Sigmoid colon (tissue), 7 donors: ENCODE measurements around the gene CCL11. TPM values are rescaled to one million over a fixed set of nuclear protein-coding genes. Genes with fewer than 3 reads are reported as not detected.

Source experiments
- DNase-seq: peaks from one replicate; pipeline ENCODE4 v3.0.0-alpha.2; 2019
- H3K27ac ChIP-seq, 4 donors: fragments of 200-600 bp; sonication (generic); one replicate each; pipeline ENCODE4 v1.5.1; 2016 to 2019; ENCODE audit warnings: mild to moderate bottlenecking in 1 of 4
- H3K27me3 ChIP-seq, 3 donors: fragments of 200-600 bp; sonication (generic); one replicate each; pipeline ENCODE4 v1.5.1; 2019; ENCODE audit warnings: mild to moderate bottlenecking in 1 of 3
- H3K36me3 ChIP-seq, 4 donors: fragments of 200-600 bp; sonication (generic); one replicate each; pipeline ENCODE4 v1.5.1; 2016 to 2019
- H3K4me1 ChIP-seq, 4 donors: fragments of 200-600 bp; sonication (generic); one replicate each; pipeline ENCODE4 v1.5.1; 2017 to 2019
- H3K4me3 ChIP-seq, 4 donors: fragments of 200-600 bp; sonication (generic); one replicate each; pipeline ENCODE4 v1.5.1; 2017 to 2019; ENCODE audit warnings: mild to moderate bottlenecking in 2 of 4, moderate library complexity in 1 of 4
- H3K9me3 ChIP-seq, 4 donors: fragments of 200-600 bp in 3 of 4; sonication (generic) in 3 of 4; one replicate each; pipeline versions ENCODE4 v1.5.1 to v1.6.1; 2013 to 2019
- EP300 ChIP-seq, 4 donors: sonication (generic); formaldehyde crosslinking; IDR thresholded peaks; one replicate each; pipeline ENCODE4 v1.6.1; 2017; ENCODE audit warnings: antibody characterized with exemption in 4 of 4
- POLR2A ChIP-seq, 2 donors: fragments of 450-650 bp; IDR thresholded peaks; one replicate each; pipeline ENCODE4 v1.6.1; 2016; ENCODE audit warnings: antibody characterized with exemption in 2 of 2, mild to moderate bottlenecking in 2 of 2, moderate library complexity in 2 of 2
- POLR2AphosphoS5 ChIP-seq, 4 donors: sonication (generic); formaldehyde crosslinking; IDR thresholded peaks; one replicate each; pipeline ENCODE4 v1.6.1; 2017; ENCODE audit warnings: antibody characterized with exemption in 4 of 4
- WGBS, 2 donors: extraction: QIAGEN DNeasy Blood & Tissue Kit; methylation state at CpG; one replicate each; pipeline ENCODE4 v1.1.7; 2013; 5-methylcytosine and 5-hydroxymethylcytosine counted together
- intact Hi-C: fragments of 100-400 bp; cut with DNase I; formaldehyde crosslinking; loops from one replicate; pipeline ENCODE4 v1.15.1; 2023
- polyA plus RNA-seq, 3 donors: library from polyadenylated mRNA; stranded (reverse); fragments of 200-250 nt; gene quantifications; one replicate each; pipeline ENCODE4 v1.2.3, GENCODE V29; 2013
- total RNA-seq, 4 donors: library from RNA; depleted of rRNA; stranded (reverse); fragments of >200 nt; gene quantifications; one replicate each; pipeline ENCODE4 v1.1.0, GENCODE V29; 2016
- TF ChIP-seq, protein P1 (sequence below), 4 experiments: fragments of 450-650 bp in 3 of 4; fragments of 200-600 bp in 1 of 4; IDR thresholded peaks; one replicate each; pipeline ENCODE4 v1.5.1; 2016 to 2019; ENCODE audit warnings: antibody characterized with exemption in 4 of 4, mild to moderate bottlenecking in 3 of 4, moderate library complexity in 2 of 4
- donor health status: healthy with polysubstance abuse.
- donor health status: Bipolar disorder and iron deficiency.
- donor health status: healthy.

Gene CCL11
- total and polyA plus RNA-seq, 7 donors = 3.0 to 62.6 (median 24.6) TPM

DNA sequence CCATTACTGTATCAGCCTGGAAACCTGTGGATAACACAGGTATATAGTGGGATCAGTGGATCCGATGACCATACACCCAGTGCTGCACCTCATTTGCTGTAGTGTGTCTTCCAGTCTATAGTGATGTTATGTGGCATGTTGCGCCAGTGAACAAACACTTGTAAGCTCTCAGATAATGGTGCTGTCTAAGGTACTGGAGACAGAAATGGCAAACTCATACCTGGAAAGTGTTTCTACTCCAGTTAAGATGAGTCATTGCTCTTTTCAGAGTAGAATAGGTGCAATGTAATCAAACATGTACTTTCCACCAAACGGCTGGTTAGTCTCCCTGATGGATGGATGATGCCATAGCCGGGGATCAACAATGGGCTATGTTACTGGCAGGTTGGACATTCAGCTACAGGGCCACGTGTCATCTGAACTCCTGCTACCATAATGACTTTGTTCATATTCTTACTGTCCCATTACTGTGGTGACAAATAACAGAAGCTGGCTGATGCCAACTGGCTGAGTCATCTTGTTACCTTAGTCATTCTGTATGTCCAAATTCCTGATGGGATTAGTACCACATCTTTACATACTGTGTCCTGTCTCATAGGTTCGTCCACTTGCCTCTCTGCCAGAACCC lies 6.3 kb downstream of the CCL11 start:
- WGBS, 2 donors = 86 to 91% methylated on average over 6 of the region's 6 CpGs
- no peak for DNase-seq

DNA sequence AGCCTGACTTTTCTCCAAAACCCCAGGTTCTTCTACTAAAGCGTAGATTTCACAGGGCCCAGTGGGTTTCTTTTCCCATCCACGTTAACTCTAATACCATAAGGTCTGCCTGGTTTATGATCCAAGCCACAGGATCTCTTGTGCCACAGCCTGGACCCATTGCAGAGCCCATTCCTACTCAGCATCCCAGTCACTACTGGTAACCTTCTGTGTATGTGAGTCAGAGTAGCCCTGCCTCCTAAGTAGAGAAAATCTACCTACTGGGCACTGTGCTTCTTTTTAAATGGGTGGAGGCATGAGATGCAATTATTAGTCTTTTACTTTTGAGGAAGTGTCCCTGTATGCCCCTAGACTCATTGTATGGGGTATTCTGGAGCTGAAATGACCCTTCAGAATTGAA lies 13.5 kb downstream of the CCL11 start:
- Histone ChIP-seq H3K4me3 (no peak overlapping the region), H3K27me3 (no peaks in the 10 kb centered on the region), H3K27ac (peak overlapping the region in 1 of 4 donors; percentile 61), H3K4me1 (peaks cover 0 to 29% (median 25%) of the 10 kb centered on the region in 4 donors), H3K36me3 (no peaks in the 10 kb centered on the region), H3K9me3 (no peaks in the 10 kb centered on the region)
- TF ChIP-seq EP300 (IDR thresholded peaks at IDR 0.05) (no peak), POLR2A (IDR thresholded peaks at IDR 0.05) (no peak)
- DNase-seq = no peak
- intact Hi-C loops = no loop called here
- WGBS, 2 donors = 91 to 95% methylated on average over 2 of the region's 2 CpGs

More for the DNA sequence above, 6.3 kb downstream of the CCL11 start:
- intact Hi-C loops = no loop called here
- Histone ChIP-seq H3K4me3 (no peak overlapping the region), H3K36me3 (no peaks in the 10 kb centered on the region), H3K27ac (no peak overlapping the region), H3K9me3 (no peaks in the 10 kb centered on the region), H3K4me1 (no peaks in the 10 kb centered on the region), H3K27me3 (no peaks in the 10 kb centered on the region)
- no peak for TF ChIP-seq POLR2A (IDR thresholded peaks at IDR 0.05)
- TF ChIP-seq, protein P1, sequence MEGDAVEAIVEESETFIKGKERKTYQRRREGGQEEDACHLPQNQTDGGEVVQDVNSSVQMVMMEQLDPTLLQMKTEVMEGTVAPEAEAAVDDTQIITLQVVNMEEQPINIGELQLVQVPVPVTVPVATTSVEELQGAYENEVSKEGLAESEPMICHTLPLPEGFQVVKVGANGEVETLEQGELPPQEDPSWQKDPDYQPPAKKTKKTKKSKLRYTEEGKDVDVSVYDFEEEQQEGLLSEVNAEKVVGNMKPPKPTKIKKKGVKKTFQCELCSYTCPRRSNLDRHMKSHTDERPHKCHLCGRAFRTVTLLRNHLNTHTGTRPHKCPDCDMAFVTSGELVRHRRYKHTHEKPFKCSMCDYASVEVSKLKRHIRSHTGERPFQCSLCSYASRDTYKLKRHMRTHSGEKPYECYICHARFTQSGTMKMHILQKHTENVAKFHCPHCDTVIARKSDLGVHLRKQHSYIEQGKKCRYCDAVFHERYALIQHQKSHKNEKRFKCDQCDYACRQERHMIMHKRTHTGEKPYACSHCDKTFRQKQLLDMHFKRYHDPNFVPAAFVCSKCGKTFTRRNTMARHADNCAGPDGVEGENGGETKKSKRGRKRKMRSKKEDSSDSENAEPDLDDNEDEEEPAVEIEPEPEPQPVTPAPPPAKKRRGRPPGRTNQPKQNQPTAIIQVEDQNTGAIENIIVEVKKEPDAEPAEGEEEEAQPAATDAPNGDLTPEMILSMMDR (IDR thresholded peaks at IDR 0.05) = no peak
- TF ChIP-seq POLR2AphosphoS5 (IDR thresholded peaks at IDR 0.05) = no peak
- no peak for TF ChIP-seq EP300 (IDR thresholded peaks at IDR 0.05)

DNA sequence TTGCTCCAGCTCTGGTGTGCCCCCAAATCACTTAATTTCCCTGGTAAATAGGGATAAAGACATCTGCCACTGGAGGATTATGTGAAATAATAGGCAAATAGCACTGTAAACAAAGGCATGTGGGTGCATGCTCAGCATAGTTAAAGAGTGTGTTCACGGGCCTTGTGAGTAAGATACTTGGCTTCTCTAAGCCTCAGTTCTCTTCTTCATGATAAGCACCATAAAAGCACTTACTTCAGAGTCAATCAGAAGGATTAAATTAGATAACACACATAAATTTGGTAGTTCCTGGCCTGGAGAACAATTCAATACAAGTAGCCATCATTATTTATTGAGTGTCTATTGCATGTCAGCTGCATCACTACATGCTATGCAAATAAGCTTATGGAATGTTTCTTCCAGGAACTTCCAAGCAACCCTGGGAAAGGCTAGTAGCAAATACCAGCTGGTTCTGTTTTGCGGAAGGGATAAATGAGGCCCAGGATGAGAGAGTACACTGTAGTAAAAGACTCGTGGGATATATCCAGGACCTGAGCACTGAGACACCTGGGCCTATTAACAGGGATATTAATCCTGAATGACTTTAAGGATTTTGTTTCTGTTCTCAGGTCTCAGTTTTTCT lies 14.5 kb downstream of the CCL11 start:
- peak overlapping the region in 3 of 4 donors; percentile 11 to 61 (median 29) for H3K27ac ChIP-seq
- H3K4me1 ChIP-seq = peaks cover 0 to 29% (median 25%) of the 10 kb centered on the region in 4 donors
- H3K36me3 ChIP-seq = no peaks in the 10 kb centered on the region
- WGBS, 2 donors = 77 to 79% methylated on average over 3 of the region's 3 CpGs
- intact Hi-C loops = loop anchor here (5.0 kb wide), 1 partner anchor 48 kb away; no protein-coding TSS in a partner anchor
- H3K9me3 ChIP-seq = no peaks in the 10 kb centered on the region
- H3K27me3 ChIP-seq = no peaks in the 10 kb centered on the region
- H3K4me3 ChIP-seq = no peak overlapping the region
- no peak for DNase-seq
- TF ChIP-seq POLR2A (IDR thresholded peaks at IDR 0.05) (no peak), POLR2AphosphoS5 (IDR thresholded peaks at IDR 0.05) (no peak), EP300 (IDR thresholded peaks at IDR 0.05) (no peak)
- TF ChIP-seq, protein P1 (IDR thresholded peaks at IDR 0.05) = no peak

DNA sequence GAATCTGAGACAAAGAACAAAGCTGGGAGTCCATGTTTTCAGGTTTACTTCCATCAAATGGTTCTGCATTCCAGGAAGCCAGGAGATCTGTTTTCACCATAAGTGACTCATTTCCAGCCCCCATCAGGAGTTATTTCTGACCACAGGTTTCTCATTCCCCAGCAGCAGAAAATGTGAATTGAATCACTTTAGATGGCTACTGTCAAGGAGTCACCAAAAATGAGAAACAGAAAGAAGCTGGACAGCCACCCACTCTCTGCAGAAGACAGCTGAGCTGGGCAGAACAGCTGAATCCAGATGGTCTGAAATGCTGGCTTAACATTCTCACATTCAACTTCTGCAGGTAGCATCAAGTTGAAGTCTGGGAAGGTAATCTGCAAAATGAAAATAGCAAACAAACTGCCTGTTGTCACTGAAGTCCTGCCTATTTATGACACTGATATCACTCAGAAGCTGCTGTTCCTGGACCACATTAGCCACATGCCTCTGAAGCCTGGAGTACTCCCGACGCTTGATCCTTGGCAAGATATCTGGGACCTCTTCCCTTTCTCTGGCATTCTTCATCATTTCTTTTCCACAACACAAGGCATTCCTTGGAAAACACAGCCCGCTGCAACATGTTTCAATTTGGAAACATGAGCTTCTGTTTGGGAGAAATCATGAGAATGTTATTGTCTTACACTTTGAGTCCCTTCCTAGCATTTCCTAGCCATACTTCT lies 15.3 kb downstream of the CCL11 start:
- WGBS, 2 donors = 76 to 81% methylated on average over 3 of the region's 3 CpGs
- Histone ChIP-seq H3K36me3 (no peaks in the 10 kb centered on the region), H3K9me3 (no peaks in the 10 kb centered on the region), H3K27ac (peak overlapping the region; percentile 9 to 61 (median 28)), H3K27me3 (no peaks in the 10 kb centered on the region), H3K4me1 (peaks cover 0 to 31% (median 25%) of the 10 kb centered on the region in 4 donors), H3K4me3 (no peak overlapping the region)
- intact Hi-C loops = loop anchor here (5.0 kb wide), 1 partner anchor 49 kb away; no protein-coding TSS in a partner anchor
- DNase-seq = peak; percentile 69
- TF ChIP-seq POLR2A (IDR thresholded peaks at IDR 0.05) (no peak), POLR2AphosphoS5 (IDR thresholded peaks at IDR 0.05) (peak in 2 of 4 donors; percentile 5 to 30)

DNA sequence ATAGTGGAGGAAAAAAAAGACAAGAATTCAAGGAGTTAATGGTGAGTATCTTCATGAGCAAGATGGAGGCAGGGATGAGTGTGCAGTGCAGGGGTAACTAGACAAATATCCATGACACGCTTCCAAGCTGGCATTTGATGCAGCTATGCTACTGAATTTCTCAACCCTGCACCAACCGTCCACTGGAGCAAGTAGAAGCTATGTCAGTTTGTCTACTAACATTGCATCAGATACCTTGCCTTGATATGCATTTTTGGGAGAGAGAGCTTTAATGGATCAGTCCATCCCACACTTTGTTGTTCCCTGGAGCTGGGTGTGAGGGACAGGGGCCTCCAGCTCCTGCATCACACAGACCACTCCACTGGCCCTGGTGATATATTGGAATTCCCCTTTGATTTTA lies 16.4 kb downstream of the CCL11 start:
- no peak for TF ChIP-seq POLR2AphosphoS5 (IDR thresholded peaks at IDR 0.05)
- no peak for TF ChIP-seq POLR2A (IDR thresholded peaks at IDR 0.05)
- intact Hi-C loops = loop anchor here (5.0 kb wide), 1 partner anchor 50 kb away; no protein-coding TSS in a partner anchor
- WGBS, 2 donors = 72 to 94% methylated on average over 2 of the region's 2 CpGs

DNA sequence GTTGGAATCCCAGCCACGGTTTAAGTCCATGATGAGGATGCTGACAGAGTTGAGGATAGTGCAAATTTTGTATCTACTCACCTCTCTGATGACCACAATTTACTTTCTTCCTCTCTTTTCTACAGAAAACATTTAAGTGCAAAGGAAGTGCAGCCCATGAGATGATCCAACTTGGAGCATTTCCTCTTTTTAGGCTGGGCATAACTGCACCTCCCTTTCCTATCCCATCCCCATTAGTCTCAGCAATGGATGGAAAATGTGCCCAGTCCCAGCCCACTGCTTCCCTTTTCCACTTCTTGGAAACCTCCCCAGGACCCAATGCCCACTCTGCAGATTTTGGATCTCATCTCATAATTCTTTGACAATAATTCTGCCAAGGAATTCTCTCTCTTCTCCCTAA lies 17.1 kb downstream of the CCL11 start:
- H3K4me3 ChIP-seq = no peak overlapping the region
- intact Hi-C loops = loop anchor here (5.0 kb wide), 1 partner anchor 50 kb away; no protein-coding TSS in a partner anchor
- no peak overlapping the region for H3K27ac ChIP-seq
- H3K4me1 ChIP-seq = peaks cover 0 to 42% (median 37%) of the 10 kb centered on the region in 4 donors
- no peaks in the 10 kb centered on the region for H3K36me3 ChIP-seq
- TF ChIP-seq POLR2A (IDR thresholded peaks at IDR 0.05) = no peak
- TF ChIP-seq EP300 (IDR thresholded peaks at IDR 0.05) = no peak
- TF ChIP-seq, protein P1 (IDR thresholded peaks at IDR 0.05) = no peak
- no peak for TF ChIP-seq POLR2AphosphoS5 (IDR thresholded peaks at IDR 0.05)
- WGBS, 2 donors = 76 to 77% methylated on average over 1 of the region's 1 CpG
- no peak for DNase-seq
- no peaks in the 10 kb centered on the region for H3K9me3 ChIP-seq
- no peaks in the 10 kb centered on the region for H3K27me3 ChIP-seq

More for the DNA sequence above, 16.4 kb downstream of the CCL11 start:
- Histone ChIP-seq H3K27ac (peak overlapping the region in 1 of 4 donors; percentile 45), H3K36me3 (no peaks in the 10 kb centered on the region), H3K4me3 (no peak overlapping the region), H3K9me3 (no peaks in the 10 kb centered on the region), H3K4me1 (peaks cover 0 to 42% (median 35%) of the 10 kb centered on the region in 4 donors), H3K27me3 (no peaks in the 10 kb centered on the region)
- no peak for DNase-seq
